ENCODE data around the gene CDK5RAP2. TPM values are rescaled to one million over a fixed set of nuclear protein-coding genes. Genes with fewer than 3 reads are reported as not detected.
A peak's percentile ranks its signal among the peaks of the same experiment; 100 is the strongest.

Gene CDK5RAP2
- total RNA-seq, 2 donors from 2014 or later, result 27.1 to 36.7 TPM

GRCh38 chr9:120396418-120396817 lies 183.5 kb downstream of the CDK5RAP2 start:
- ATAC-seq (no peak), DNase-seq (no peak)
- intact Hi-C loops (cut with DNase I, micrococcal nuclease), result no loop called here

- intact Hi-C loops (cut with DNase I, micrococcal nuclease), result no loop called here
- ATAC-seq (no peak), DNase-seq (no peak)
Measured at GRCh38 chr9:120395376-120395775, 184.6 kb downstream of the CDK5RAP2 start.

GRCh38 chr9:120394058-120394669 lies 185.8 kb downstream of the CDK5RAP2 start:
- intact Hi-C loops (cut with DNase I, micrococcal nuclease), result no loop called here

DNA sequence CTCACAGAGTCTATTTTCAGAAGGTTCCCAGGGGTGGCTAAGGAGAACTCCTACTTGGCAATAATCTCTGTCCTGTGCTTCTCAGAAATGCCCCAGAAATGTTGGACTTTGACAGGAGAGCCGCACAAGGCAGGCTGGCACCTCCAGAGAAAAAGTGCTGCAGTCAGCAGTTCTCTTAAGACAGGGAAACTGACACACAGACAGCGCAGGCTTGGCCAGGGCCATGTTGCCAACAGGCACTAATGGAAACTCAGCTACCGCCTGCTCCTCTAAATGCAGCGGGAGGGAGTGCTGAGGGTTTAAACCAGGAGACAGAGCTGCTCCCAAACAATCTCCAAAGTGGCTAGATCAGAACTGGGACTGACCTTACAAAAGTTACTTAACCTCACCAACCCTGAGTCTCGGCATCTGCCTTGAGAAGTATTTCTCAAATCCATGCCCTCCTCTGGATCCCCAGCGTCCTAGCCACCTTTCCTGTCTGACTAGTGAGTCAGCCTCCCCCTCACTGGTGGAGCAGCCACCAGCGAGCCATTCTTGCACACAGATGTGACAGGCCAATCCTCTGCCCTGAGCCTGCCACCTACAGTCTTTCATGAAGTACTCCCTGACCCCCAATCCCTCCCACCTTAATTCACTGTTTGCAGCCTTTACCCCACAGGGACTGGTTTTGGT lies 186.4 kb downstream of the CDK5RAP2 start:
- intact Hi-C loops (cut with DNase I, micrococcal nuclease), result no loop called here
- no peak for ATAC-seq
- DNase-seq, result no peak

More at GRCh38 chr9:120394058-120394669, 185.8 kb downstream of the CDK5RAP2 start:
- ATAC-seq (no peak), DNase-seq (no peak)

GRCh38 chr9:120392711-120393110 lies 187.3 kb downstream of the CDK5RAP2 start:
- DNase-seq (no peak), ATAC-seq (no peak)
- intact Hi-C loops (cut with DNase I, micrococcal nuclease), result no loop called here

GRCh38 chr9:120392245-120392644 lies 187.7 kb downstream of the CDK5RAP2 start:
- DNase-seq (no peak), ATAC-seq (no peak)
- intact Hi-C loops (cut with DNase I, micrococcal nuclease), result no loop called here

- intact Hi-C loops (cut with DNase I, micrococcal nuclease), result no loop called here
- DNase-seq (no peak), ATAC-seq (no peak)
Measured at GRCh38 chr9:120391691-120392090, 188.3 kb downstream of the CDK5RAP2 start.

DNA sequence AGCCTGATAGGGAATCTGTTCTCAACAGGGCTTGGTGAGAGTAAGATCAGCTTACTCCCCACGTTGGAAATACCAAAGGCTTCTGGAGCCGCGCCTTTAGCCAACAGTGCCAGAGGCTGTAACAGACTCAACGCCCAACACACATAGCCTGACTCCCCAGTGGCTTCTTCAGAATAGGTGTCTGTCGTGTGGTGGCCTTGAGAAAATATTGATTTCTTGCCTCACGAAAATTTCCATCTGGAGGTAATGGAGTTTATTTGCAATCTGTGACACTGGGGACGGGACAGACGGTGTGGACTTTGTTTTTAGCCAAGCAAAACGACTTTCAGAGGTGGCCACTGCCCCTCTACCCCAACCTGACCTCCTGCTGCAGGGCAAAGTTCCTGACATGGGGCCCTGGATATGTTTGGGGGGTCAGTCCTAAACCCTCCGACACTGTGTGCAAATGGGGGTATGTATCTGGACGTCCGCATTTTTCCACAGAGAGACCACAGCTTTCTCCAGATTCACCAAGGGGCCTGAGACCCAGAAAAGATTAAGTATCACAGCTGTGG lies 189.3 kb downstream of the CDK5RAP2 start:
- ATAC-seq (no peak), DNase-seq (no peak)
- intact Hi-C loops (cut with DNase I, micrococcal nuclease), result no loop called here

DNA sequence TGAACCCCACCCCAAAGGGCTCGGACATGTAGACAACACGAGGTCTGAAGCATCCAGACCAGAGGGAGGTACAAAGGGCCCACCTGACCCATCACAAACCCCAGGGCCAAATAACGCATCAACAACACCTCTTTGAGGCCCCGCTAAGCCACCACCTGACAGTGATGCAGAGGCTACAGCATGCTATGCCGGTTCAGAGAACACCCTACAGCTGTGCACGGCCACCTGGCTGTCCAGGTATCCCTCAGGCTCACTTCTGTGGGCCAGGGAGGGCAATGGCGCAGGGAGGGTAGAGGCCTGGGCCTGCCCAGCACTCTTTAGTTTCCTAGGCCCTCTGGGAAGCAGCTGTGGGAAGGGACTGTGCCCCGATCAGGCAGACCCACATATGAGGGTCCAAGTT lies 190.1 kb downstream of the CDK5RAP2 start:
- intact Hi-C loops (cut with DNase I, micrococcal nuclease), result no loop called here
- ATAC-seq (no peak), DNase-seq (no peak)

DNA sequence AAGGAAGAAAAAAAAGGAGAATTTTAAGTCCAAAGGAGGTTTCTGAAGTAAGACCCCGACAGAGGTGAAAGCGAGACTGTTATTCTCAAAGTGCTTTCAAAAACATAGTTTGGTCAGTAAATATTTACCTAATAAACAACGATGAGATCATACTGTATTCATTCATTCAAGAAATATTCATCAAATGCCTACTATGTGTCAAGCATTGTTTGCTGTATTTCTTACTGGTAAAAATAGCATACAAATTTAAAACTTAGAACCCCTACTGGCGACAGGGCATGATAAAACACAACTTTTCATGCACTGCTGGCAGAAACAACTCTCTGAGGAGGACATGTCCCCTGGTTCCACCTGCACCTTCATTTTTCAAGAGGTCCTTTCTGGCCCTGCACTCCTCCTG lies 190.7 kb downstream of the CDK5RAP2 start:
- no peak for ATAC-seq
- intact Hi-C loops (cut with DNase I, micrococcal nuclease), result no loop called here
- no peak for DNase-seq

DNA sequence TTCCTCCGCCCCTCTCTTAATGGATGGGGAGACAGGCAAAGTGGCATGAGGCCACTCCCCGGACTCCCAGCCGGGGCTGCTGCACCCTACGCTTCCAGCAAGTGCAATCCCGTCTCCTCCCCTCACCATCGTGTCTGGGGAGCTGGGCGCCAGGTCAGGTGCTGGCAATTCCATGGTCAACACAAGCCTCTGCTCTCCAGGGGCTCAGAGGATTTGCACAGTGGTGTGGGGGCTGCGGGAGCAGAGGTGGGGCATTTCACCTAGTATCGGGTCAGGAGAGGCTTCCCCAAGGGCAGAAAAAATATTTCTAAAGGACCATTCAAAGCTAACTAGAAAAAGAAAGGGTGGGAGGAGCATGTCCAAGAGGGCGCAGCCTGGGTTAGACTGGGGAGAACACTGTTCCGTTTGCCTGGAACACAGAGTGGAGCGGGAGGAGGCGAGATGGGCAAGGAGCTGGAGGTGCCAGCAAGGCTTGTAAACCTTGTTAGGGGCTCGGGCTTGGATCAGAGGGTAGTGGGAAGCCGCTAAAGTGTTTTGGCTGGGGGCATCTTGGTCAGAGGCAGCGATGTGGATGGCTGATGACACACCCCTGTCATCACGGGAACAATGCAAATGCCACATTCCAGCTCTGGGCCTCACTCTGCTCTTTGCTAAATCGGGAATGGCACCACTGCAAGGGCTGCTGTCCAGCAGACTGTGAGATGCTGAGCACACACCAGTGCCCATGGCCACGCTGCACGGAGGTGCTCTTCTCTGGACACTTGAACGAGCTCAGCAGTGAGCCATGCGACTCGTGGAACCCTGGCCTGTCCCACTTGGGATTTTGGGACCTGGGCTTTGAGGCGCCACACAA lies 191.7 kb downstream of the CDK5RAP2 start:
- no peak for ATAC-seq
- no peak for DNase-seq
- intact Hi-C loops (cut with DNase I, micrococcal nuclease), result no loop called here

- DNase-seq (peak in 1 of 2 donors; percentile 49), ATAC-seq (peak; percentile 47)
- intact Hi-C loops (cut with DNase I, micrococcal nuclease), result no loop called here
Measured at GRCh38 chr9:120387257-120388002, 192.5 kb downstream of the CDK5RAP2 start.

DNA sequence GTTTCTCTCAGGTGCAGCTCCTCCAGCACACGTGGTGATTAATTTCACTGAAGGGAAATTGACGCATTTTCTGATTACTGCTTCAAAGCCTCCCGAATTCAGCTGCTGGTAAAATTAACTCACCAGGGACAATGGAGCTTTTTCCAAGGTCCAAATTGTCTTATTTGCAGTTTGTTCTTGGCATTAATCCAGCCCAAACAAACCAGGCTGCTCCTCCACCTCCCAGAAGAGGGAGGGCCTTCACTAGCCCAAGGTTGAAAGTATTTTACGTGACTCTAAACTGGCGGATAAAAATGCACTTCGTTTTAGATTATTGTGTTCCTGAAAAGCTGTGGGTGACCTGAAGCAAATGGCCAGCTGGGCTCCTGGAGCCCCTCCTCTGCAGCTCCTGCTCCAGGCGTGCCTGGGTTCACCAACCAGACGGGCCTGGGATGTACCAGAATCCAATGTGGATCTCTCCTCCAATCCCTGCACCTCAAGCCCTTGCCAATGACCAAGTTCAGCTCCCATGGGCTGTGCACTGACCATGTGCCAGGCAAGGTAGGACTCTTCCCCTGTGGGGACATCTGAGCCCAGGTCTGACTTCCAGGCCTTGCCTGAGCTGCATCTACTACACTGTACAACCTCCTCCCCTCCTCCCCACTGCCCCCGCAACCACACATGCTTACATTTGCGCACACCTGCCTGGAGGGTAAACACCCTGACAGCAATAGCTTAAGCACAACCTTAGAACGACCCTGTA lies 193.4 kb downstream of the CDK5RAP2 start:
- peak in 1 of 2 donors; percentile 32 for DNase-seq
- peak; percentile 68 for ATAC-seq
- intact Hi-C loops (cut with DNase I, micrococcal nuclease), result no loop called here

DNA sequence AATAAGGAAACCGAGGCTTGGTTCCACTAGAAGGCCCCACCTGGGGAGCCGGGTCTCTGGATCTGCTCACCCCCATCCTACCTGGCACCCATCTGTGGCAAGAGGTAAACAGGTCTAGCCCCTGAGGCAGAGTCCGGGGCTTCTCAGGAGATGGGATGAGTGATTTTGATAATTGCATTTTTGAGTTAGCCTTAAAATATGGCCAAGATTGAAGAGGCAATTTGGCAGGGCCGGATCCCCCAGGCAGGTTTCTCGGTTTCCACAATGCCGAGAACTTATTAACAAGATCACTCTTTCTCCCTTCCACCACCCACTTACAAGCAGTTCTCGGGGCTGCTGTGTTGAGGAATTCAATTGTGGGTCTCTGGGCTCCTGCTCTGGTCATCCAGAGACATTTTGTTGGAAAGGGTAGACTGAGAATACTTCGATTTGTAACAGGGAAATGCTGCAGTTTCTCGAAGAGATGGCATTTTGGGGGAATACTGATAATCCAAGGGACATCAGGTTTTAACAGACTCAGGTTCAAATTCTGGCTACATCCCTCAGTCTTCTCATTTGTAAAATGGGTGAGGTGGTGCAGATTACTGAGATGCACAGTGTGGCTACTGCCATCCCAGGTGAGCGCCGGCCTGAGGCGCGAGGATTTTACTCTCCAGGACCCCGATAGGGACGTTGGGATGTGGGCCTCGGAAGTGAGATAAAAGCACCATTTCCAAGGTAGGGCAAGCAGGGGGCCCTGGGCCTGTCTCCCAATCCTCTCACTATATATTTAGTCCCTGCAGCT lies 194.2 kb downstream of the CDK5RAP2 start:
- no peak for DNase-seq
- no peak for ATAC-seq

DNA sequence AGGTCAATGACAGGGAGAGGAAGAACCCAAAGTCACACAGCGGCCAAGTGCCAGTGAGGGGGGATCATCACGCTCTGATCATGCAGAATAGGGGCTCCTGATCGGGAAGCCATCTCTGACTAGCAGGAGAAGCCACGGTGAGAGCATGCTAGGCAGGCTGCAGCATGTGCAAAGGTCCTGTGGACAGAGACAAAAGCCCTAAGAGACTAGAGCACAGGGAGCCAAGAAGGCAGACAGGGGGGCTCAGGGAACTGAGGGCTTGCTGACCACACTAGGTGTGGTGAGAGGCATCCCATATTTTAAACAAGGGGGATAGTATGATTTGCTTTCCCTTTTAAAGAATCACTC lies 195.1 kb downstream of the CDK5RAP2 start:
- no peak for ATAC-seq
- intact Hi-C loops (cut with DNase I, micrococcal nuclease), result no loop called here
- no peak for DNase-seq

More for the DNA sequence above, 194.2 kb downstream of the CDK5RAP2 start:
- intact Hi-C loops (cut with DNase I, micrococcal nuclease), result no loop called here

DNA sequence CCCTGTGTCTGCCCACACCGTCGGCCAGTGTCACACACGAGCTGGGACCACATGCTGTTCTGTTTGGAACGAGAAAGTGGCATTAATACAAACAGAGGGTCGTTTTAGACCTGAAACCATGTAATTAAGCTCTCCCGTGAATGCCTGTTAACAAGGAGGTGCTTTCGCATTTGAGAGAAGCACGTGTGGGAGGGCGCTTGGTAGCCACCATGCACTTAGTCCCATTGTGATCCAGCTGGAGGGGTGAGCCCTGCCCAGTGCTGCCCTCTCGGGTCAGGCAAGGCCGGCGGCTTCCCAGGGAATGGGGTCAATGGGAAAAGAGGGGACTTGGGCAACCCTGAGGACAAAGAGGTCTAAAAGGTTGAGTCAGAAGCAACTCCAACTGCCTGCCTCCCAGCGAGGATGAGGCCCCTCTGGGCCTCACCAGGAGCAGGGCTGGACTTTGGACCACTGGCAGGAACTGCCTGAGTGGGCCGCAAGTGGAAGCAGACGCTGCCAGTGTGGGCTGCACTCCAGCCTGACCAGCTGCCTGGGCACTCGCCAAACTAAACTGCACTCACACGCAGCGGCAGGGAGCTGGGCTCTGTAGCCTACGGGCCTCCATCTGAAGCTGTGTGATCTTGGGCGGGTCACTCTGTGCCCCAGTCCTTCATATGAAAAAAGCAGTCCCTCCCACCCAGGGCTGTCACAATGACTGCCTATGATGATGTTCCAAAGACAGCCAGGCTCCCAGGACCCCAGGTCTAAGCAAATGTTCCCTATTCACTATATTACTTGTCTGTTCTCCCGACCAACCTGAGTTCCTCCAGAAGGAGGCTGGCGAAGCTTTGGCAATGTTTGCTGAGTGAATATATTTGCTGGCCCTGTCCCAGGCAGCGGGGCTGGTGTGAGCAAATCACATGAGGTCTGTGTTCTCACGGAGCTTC lies 195.7 kb downstream of the CDK5RAP2 start:
- intact Hi-C loops (cut with DNase I, micrococcal nuclease), result no loop called here
- DNase-seq (peak; percentile 36 to 57), ATAC-seq (peak; percentile 65)

DNA sequence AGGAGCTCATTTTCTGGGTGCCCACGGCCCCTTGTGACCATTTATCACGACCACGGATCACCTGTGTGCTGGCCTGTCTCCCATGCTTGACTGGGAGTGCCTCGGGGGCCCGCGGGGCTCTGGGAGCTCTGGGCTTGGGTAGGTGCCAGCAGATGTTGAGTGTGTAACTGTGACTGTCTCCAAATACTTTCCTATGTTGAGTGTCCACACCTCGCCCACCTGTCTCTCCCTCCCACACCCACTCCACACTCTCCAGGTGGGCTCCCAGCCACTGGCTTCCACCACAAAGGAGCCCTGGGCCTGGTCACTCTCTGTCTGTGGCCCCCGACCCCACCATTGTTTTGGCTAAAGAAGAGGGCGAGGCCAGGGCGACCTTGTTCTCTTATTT lies 196.4 kb downstream of the CDK5RAP2 start:
- intact Hi-C loops (cut with DNase I, micrococcal nuclease), result no loop called here
- DNase-seq, result no peak
- ATAC-seq, result no peak

Data from left colon (tissue), 2 donors.